ENCODE results near the gene SNX3. TPM values are rescaled to one million over a fixed set of nuclear protein-coding genes. Genes with fewer than 3 reads are reported as not detected.

Gene SNX3
- total RNA-seq, 1 experiment from 2014 or later: 163 TPM

- DNase-seq (ENCODE audit: low read depth): no peak
Observed at GRCh38 chr6:108203189-108204112, 57.4 kb downstream of the SNX3 start.

- no peak for DNase-seq (ENCODE audit: low read depth)
Observed at GRCh38 chr6:108200631-108201030, 60.2 kb downstream of the SNX3 start.

GRCh38 chr6:108200186-108200585 is 60.7 kb downstream of the SNX3 start:
- no peak for DNase-seq (ENCODE audit: low read depth)

- DNase-seq (ENCODE audit: low read depth): no peak
Observed at GRCh38 chr6:108198761-108199498, 61.9 kb downstream of the SNX3 start.

- DNase-seq (ENCODE audit: low read depth): no peak
Observed at GRCh38 chr6:108195209-108195608, 65.6 kb downstream of the SNX3 start.

- no peak for DNase-seq (ENCODE audit: low read depth)
Observed at GRCh38 chr6:108194503-108194902, 66.3 kb downstream of the SNX3 start.

- DNase-seq (ENCODE audit: low read depth): no peak
Observed at GRCh38 chr6:108193835-108194234, 67.0 kb downstream of the SNX3 start.

GRCh38 chr6:108193131-108193530 is 67.7 kb downstream of the SNX3 start:
- DNase-seq (ENCODE audit: low read depth): no peak

- DNase-seq (ENCODE audit: low read depth): no peak
Observed at GRCh38 chr6:108187519-108187918, 73.3 kb downstream of the SNX3 start.

- no peak for DNase-seq (ENCODE audit: low read depth)
Observed at GRCh38 chr6:108186226-108186625, 74.6 kb downstream of the SNX3 start.

GRCh38 chr6:108180776-108181175 is 80.1 kb downstream of the SNX3 start:
- no peak for DNase-seq (ENCODE audit: low read depth)

GRCh38 chr6:108180266-108180665 is 80.6 kb downstream of the SNX3 start:
- DNase-seq (ENCODE audit: low read depth): no peak

- DNase-seq (ENCODE audit: low read depth): no peak
Observed at GRCh38 chr6:108179741-108180140, 81.1 kb downstream of the SNX3 start.

GRCh38 chr6:108176281-108177089 is 84.4 kb downstream of the SNX3 start:
- DNase-seq (ENCODE audit: low read depth): no peak

GRCh38 chr6:108175592-108176279 is 85.1 kb downstream of the SNX3 start:
- no peak for DNase-seq (ENCODE audit: low read depth)

GRCh38 chr6:108175176-108175591 is 85.7 kb downstream of the SNX3 start:
- no peak for DNase-seq (ENCODE audit: low read depth)

- no peak for DNase-seq (ENCODE audit: low read depth)
Observed at GRCh38 chr6:108174371-108175175, 86.3 kb downstream of the SNX3 start.

- DNase-seq (ENCODE audit: low read depth): no peak
Observed at GRCh38 chr6:108171918-108172516, 88.8 kb downstream of the SNX3 start.

- no peak for DNase-seq (ENCODE audit: low read depth)
Observed at GRCh38 chr6:108171291-108171917, 89.4 kb downstream of the SNX3 start.
